Fibroblast of skin of left biceps (primary cell): ENCODE measurements around the gene SPRYD4.

Source experiments
- DNase-seq, 2 experiments: peaks; one replicate each; pipeline ENCODE4 v3.0.0-alpha.2; 2013; ENCODE audit warnings: low read depth in 2 of 2

Gene SPRYD4

GRCh38 chr12:56521209-56521589, 52.8 kb downstream of the SPRYD4 start:
- no peak for DNase-seq

- peak; percentile 73 to 75 for DNase-seq
These were observed 53.4 kb downstream of the SPRYD4 start, which contains the start of gene RBMS2 for GRCh38 chr12:56521590-56522371. RBMS2 (plus strand) TSS chr12:56521820; CDS start chr12:56522024, 204 bp downstream.

- DNase-seq: peak in 1 of 2 experiments; percentile 19
These were observed 54.2 kb downstream of the SPRYD4 start for GRCh38 chr12:56522411-56523193.

GRCh38 chr12:56528846-56529245, 60.5 kb downstream of the SPRYD4 start:
- peak in 1 of 2 experiments; percentile 37 for DNase-seq
